ENCODE results near the gene DCN. TPM values are rescaled to one million over a fixed set of nuclear protein-coding genes. Genes with fewer than 3 reads are reported as not detected.

The DCN gene
- total RNA-seq, 2 experiments from 2014 or later: not detected

DNA sequence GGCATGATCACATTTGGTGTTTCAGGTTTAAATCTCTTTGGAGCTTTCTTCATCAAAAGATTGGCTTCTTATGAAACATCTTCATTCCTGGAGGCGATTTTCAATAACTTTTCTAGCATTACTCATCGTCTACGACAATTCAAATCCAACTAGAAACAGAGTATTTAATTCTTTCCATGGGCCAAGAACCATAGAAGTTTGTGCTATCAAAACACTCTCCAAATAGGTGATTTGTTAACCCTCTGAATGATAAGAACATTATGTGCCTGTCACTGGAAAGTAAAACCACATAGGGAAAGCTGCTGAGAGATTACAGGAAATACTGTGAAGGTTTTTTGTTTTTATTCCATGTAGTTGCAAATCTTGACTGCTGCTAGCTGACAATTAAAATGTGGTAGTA is 6.9 kb upstream of the DCN start:
- DNase-seq: no peak
- no peak overlapping the region for H3K4me3 Mint-ChIP-seq
- H3K36me3 ChIP-seq (ENCODE audit: insufficient read depth, low read length): no peaks in the 10 kb centered on the region
- ATAC-seq (ENCODE audit: poor library complexity): no peak
- no peak overlapping the region for H3K4me3 ChIP-seq (ENCODE audit: low read length)
- ChIA-PET CTCF (no interaction called here), POLR2A (no interaction called here)
- intact Hi-C loops (cut with DNase I, micrococcal nuclease): no loop called here
- H3K27ac ChIP-seq (ENCODE audit: low read depth in 1 of 2, low read length in 2 of 2): no peak overlapping the region
- no peaks in the 10 kb centered on the region for H3K4me1 ChIP-seq (ENCODE audit: insufficient read depth, low read length)
- H3K27me3 Mint-ChIP-seq: peaks cover 4% of the 10 kb centered on the region
- no peaks in the 10 kb centered on the region for H3K36me3 Mint-ChIP-seq (ENCODE audit: low read depth)
- no peaks in the 10 kb centered on the region for H3K27me3 ChIP-seq (ENCODE audit: control insufficient read depth in 1 of 2, insufficient read depth in 2 of 2, low read length in 2 of 2)
- TF ChIP-seq, protein P1, sequence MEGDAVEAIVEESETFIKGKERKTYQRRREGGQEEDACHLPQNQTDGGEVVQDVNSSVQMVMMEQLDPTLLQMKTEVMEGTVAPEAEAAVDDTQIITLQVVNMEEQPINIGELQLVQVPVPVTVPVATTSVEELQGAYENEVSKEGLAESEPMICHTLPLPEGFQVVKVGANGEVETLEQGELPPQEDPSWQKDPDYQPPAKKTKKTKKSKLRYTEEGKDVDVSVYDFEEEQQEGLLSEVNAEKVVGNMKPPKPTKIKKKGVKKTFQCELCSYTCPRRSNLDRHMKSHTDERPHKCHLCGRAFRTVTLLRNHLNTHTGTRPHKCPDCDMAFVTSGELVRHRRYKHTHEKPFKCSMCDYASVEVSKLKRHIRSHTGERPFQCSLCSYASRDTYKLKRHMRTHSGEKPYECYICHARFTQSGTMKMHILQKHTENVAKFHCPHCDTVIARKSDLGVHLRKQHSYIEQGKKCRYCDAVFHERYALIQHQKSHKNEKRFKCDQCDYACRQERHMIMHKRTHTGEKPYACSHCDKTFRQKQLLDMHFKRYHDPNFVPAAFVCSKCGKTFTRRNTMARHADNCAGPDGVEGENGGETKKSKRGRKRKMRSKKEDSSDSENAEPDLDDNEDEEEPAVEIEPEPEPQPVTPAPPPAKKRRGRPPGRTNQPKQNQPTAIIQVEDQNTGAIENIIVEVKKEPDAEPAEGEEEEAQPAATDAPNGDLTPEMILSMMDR (IDR thresholded peaks at IDR 0.05): no peak
- no peak overlapping the region for H3K27ac Mint-ChIP-seq
- no peaks in the 10 kb centered on the region for H3K9me3 ChIP-seq (ENCODE audit: control insufficient read depth in 1 of 2, insufficient read depth in 1 of 2, low read length in 2 of 2)
- H3K9me3 Mint-ChIP-seq: peaks cover 4% of the 10 kb centered on the region
- H3K4me1 Mint-ChIP-seq (ENCODE audit: low read depth): no peaks in the 10 kb centered on the region

DNA sequence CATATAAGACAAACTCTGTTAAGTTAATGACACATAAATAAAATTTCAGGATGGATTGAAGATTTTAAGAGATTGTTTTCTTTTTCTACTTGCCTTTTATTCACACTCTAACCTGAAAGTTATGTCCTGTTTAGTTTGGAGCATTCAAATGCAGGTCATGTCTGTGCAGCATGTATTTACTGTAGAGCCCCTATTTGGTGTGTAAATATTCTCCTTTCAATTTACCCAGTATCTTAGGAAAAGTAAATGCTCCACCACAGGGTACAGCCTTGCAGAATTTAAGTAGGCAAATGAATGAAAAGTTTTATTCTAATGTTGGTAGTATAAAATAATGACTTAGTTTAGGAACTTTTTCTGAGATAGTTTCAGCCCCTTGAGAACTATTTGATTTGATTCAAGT is 6.2 kb upstream of the DCN start:
- POLR2A ChIA-PET: no interaction called here
- H3K4me3 ChIP-seq (ENCODE audit: low read length): no peak overlapping the region
- Mint-ChIP-seq H3K36me3 (ENCODE audit: low read depth) (no peaks in the 10 kb centered on the region), H3K9me3 (peaks cover 4% of the 10 kb centered on the region), H3K4me3 (no peak overlapping the region), H3K27me3 (peaks cover 8% of the 10 kb centered on the region), H3K4me1 (ENCODE audit: low read depth) (no peaks in the 10 kb centered on the region), H3K27ac (no peak overlapping the region)
- no peaks in the 10 kb centered on the region for H3K9me3 ChIP-seq (ENCODE audit: control insufficient read depth in 1 of 2, insufficient read depth in 1 of 2, low read length in 2 of 2)
- ATAC-seq (ENCODE audit: poor library complexity) (no peak), DNase-seq (no peak)
- H3K27ac ChIP-seq (ENCODE audit: low read depth in 1 of 2, low read length in 2 of 2): no peak overlapping the region
- TF ChIP-seq, protein P1 (IDR thresholded peaks at IDR 0.05): no peak
- no peaks in the 10 kb centered on the region for H3K4me1 ChIP-seq (ENCODE audit: insufficient read depth, low read length)
- H3K27me3 ChIP-seq (ENCODE audit: control insufficient read depth in 1 of 2, insufficient read depth in 2 of 2, low read length in 2 of 2): no peaks in the 10 kb centered on the region
- intact Hi-C loops (cut with DNase I, micrococcal nuclease): no loop called here
- no peaks in the 10 kb centered on the region for H3K36me3 ChIP-seq (ENCODE audit: insufficient read depth, low read length)
- CTCF ChIA-PET: no interaction called here

DNA sequence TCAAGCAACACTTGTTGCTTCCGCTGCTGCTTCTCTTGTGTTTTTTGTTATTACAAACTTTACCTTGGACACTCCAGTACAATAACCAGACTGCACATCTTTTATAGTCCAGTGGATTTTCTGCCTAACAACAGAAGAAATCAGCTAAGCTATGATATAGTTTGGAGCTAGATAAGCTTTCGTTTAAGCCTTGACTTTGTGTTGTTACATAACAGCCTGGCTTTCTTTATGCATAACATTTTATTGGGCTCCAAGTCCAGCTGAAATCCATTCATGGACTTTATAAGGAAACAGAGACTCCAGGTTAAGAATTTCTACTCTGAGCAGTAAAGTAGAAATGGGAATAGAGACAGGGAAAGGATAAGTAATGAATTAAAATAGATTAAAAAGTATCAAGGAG is 3.5 kb upstream of the DCN start:
- H3K9me3 ChIP-seq (ENCODE audit: control insufficient read depth in 1 of 2, insufficient read depth in 1 of 2, low read length in 2 of 2): no peaks in the 10 kb centered on the region
- Mint-ChIP-seq H3K36me3 (ENCODE audit: low read depth) (no peaks in the 10 kb centered on the region), H3K4me1 (ENCODE audit: low read depth) (no peaks in the 10 kb centered on the region), H3K27ac (no peak overlapping the region), H3K27me3 (peaks cover 11% of the 10 kb centered on the region), H3K4me3 (no peak overlapping the region), H3K9me3 (no peaks in the 10 kb centered on the region)
- no peak overlapping the region for H3K27ac ChIP-seq (ENCODE audit: low read depth in 1 of 2, low read length in 2 of 2)
- H3K27me3 ChIP-seq (ENCODE audit: control insufficient read depth in 1 of 2, insufficient read depth in 2 of 2, low read length in 2 of 2): no peaks in the 10 kb centered on the region
- DNase-seq (no peak), ATAC-seq (ENCODE audit: poor library complexity) (no peak)
- TF ChIP-seq, protein P1 (IDR thresholded peaks at IDR 0.05): no peak
- intact Hi-C loops (cut with DNase I, micrococcal nuclease): no loop called here
- H3K4me3 ChIP-seq (ENCODE audit: low read length): no peak overlapping the region
- H3K36me3 ChIP-seq (ENCODE audit: insufficient read depth, low read length): no peaks in the 10 kb centered on the region
- POLR2A ChIA-PET: no interaction called here
- CTCF ChIA-PET: interaction anchor here (0.9 kb wide), 1 partner anchor 9 kb away, joined by 4 read pairs; no protein-coding TSS in a partner anchor
- H3K4me1 ChIP-seq (ENCODE audit: insufficient read depth, low read length): no peaks in the 10 kb centered on the region
